ENCODE measurements around the gene AVPR1A.
"Not testable (repeated sequence)": the region's sequence is repeated elsewhere in the genome, so short reads cannot be mapped to it uniquely, and the experiment has no call there.

Gene AVPR1A

GRCh38 chr12:63150713-63151622, at the start of gene AVPR1A:
TSS of gene AVPR1A (minus strand) at chr12:63151201. CDS start at chr12:63150836, 365 bp downstream.
- DNase-seq: peak; percentile 85

GRCh38 chr12:63196168-63196567, 45.2 kb upstream of the AVPR1A start:
- no peak for DNase-seq

GRCh38 chr12:63179224-63179623, 28.2 kb upstream of the AVPR1A start:
- no peak for DNase-seq

- DNase-seq: no peak
Measured at GRCh38 chr12:63170321-63170720, 19.3 kb upstream of the AVPR1A start.

- not testable (repeated sequence) for DNase-seq
Measured at GRCh38 chr12:63167741-63168140, 16.7 kb upstream of the AVPR1A start.

- DNase-seq: no peak
Measured at GRCh38 chr12:63164911-63165310, 13.9 kb upstream of the AVPR1A start.

GRCh38 chr12:63163541-63163940, 12.5 kb upstream of the AVPR1A start:
- DNase-seq: peak; percentile 57

GRCh38 chr12:63155375-63155774, 4.4 kb upstream of the AVPR1A start:
- no peak for DNase-seq

- no peak for DNase-seq
Measured at GRCh38 chr12:63154560-63154959, 3.6 kb upstream of the AVPR1A start.

GRCh38 chr12:63152321-63152700, 1.3 kb upstream of the AVPR1A start:
- DNase-seq: peak; percentile 59

- DNase-seq: peak; percentile 92
Measured at GRCh38 chr12:63151623-63152320, 771 bp upstream of the AVPR1A start.

- DNase-seq: peak; percentile 72
Measured at GRCh38 chr12:63149909-63150712, 890 bp downstream of the AVPR1A start.

GRCh38 chr12:63144556-63144955, 6.4 kb downstream of the AVPR1A start:
- DNase-seq: no peak

GRCh38 chr12:63138488-63138887, 12.5 kb downstream of the AVPR1A start:
- DNase-seq: no peak

GRCh38 chr12:63133981-63134380, 17.0 kb downstream of the AVPR1A start:
- no peak for DNase-seq

GRCh38 chr12:63132201-63132600, 18.8 kb downstream of the AVPR1A start:
- no peak for DNase-seq

- DNase-seq: no peak
Measured at GRCh38 chr12:63129927-63130326, 21.1 kb downstream of the AVPR1A start.

GRCh38 chr12:63124778-63125177, 26.2 kb downstream of the AVPR1A start:
- no peak for DNase-seq

GRCh38 chr12:63103494-63104131, 47.4 kb downstream of the AVPR1A start:
- no peak for DNase-seq

- no peak for DNase-seq
Measured at GRCh38 chr12:63101920-63102319, 49.1 kb downstream of the AVPR1A start.

GRCh38 chr12:63098851-63099250, 52.1 kb downstream of the AVPR1A start:
- DNase-seq: no peak

- DNase-seq: no peak
Measured at GRCh38 chr12:63095369-63095980, 55.5 kb downstream of the AVPR1A start.

Measured in islet precursor cell (in vitro differentiated cells).